Transverse colon (tissue), 4 donors: ENCODE measurements around the gene OXLD1. TPM values are rescaled to one million over a fixed set of nuclear protein-coding genes. Genes with fewer than 3 reads are reported as not detected.

Source experiments
- DNase-seq: peaks from one replicate; pipeline ENCODE4 v3.0.0-alpha.2; 2019
- H3K27ac ChIP-seq, 4 donors: fragments of 200-600 bp; sonication (generic); 2 replicates each; pipeline ENCODE4 v1.5.1; 2016 to 2018; ENCODE audit warnings: inconsistent platforms in 4 of 4
- H3K27me3 ChIP-seq: fragments of 200-600 bp; sonication (generic); 2 replicates; pipeline ENCODE4 v1.5.1; 2017; ENCODE audit warnings: inconsistent platforms
- H3K36me3 ChIP-seq, 4 donors: fragments of 200-600 bp; sonication (generic); 2 replicates each; pipeline ENCODE4 v1.5.1; 2017 to 2019; ENCODE audit warnings: inconsistent platforms in 4 of 4
- H3K4me1 ChIP-seq, 4 donors: fragments of 200-600 bp; sonication (generic); 2 replicates each; pipeline ENCODE4 v1.5.1; 2017 to 2020; ENCODE audit warnings: inconsistent platforms in 4 of 4
- H3K4me3 ChIP-seq, 4 donors: fragments of 200-600 bp; sonication (generic); 1 replicate in 1 of 4; 2 replicates in 3 of 4; pipeline versions ENCODE4 v1.5.1 to v1.6.1; 2017 to 2019; ENCODE audit warnings: inconsistent platforms in 4 of 4
- H3K9me3 ChIP-seq, 2 donors: fragments of 200-600 bp; sonication (generic); 2 replicates each; pipeline ENCODE4 v1.5.1; 2017 to 2019; ENCODE audit warnings: inconsistent platforms in 2 of 2
- EP300 ChIP-seq: sonication (generic); formaldehyde crosslinking; IDR thresholded peaks from one replicate; pipeline ENCODE4 v1.6.1; 2017; ENCODE audit warnings: antibody characterized with exemption, low read depth
- POLR2A ChIP-seq: fragments of 450-650 bp; IDR thresholded peaks from one replicate; pipeline ENCODE4 v1.6.1; 2016; ENCODE audit warnings: antibody characterized with exemption, mild to moderate bottlenecking, moderate library complexity
- POLR2AphosphoS5 ChIP-seq, 3 donors: sonication (generic); formaldehyde crosslinking; IDR thresholded peaks; one replicate each; pipeline ENCODE4 v1.6.1; 2016; ENCODE audit warnings: antibody characterized with exemption in 3 of 3
- WGBS, 2 donors: methylation state at CpG; one replicate each; pipeline ENCODE4 v1.1.5; 2018; ENCODE audit warnings: low coverage in 1 of 2; 5-methylcytosine and 5-hydroxymethylcytosine counted together
- in situ Hi-C, 4 donors: fragments of 200-750 bp; cut with MboI; loops; one replicate each; pipeline versions ENCODE4 v1.15.0 to v1.15.1; 2017; ENCODE audit warnings: low sequenced_read_pairs in 3 of 4, low pct_ligation_motif_present in 1 of 4, low pct_unique_long_range_greater_than_20kb in 1 of 4
- intact Hi-C: fragments of 100-400 bp; cut with DNase I; formaldehyde crosslinking; loops from one replicate; pipeline ENCODE4 v1.15.1; 2023; ENCODE audit warnings: low total_unique reads
- total RNA-seq, 4 donors: library from RNA; depleted of rRNA; stranded (reverse); fragments of >200 nt; gene quantifications; one replicate each; pipeline ENCODE4 v1.1.0, GENCODE V29; 2016
- TF ChIP-seq, protein P1 (sequence below), 5 experiments: fragments of 200-600 bp in 3 of 5; fragments of 450-650 bp in 2 of 5; sonication (generic) in 3 of 5; IDR thresholded peaks; 1 replicate in 2 of 5; 2 replicates in 3 of 5; pipeline ENCODE4 v1.5.1; 2016 to 2017; ENCODE audit warnings: antibody characterized with exemption in 5 of 5, inconsistent platforms in 3 of 5, mild to moderate bottlenecking in 2 of 5, moderate library complexity in 1 of 5

Gene OXLD1
- total RNA-seq, 4 donors from 2014 or later = 21.4 to 63.6 (median 41.2) TPM

DNA sequence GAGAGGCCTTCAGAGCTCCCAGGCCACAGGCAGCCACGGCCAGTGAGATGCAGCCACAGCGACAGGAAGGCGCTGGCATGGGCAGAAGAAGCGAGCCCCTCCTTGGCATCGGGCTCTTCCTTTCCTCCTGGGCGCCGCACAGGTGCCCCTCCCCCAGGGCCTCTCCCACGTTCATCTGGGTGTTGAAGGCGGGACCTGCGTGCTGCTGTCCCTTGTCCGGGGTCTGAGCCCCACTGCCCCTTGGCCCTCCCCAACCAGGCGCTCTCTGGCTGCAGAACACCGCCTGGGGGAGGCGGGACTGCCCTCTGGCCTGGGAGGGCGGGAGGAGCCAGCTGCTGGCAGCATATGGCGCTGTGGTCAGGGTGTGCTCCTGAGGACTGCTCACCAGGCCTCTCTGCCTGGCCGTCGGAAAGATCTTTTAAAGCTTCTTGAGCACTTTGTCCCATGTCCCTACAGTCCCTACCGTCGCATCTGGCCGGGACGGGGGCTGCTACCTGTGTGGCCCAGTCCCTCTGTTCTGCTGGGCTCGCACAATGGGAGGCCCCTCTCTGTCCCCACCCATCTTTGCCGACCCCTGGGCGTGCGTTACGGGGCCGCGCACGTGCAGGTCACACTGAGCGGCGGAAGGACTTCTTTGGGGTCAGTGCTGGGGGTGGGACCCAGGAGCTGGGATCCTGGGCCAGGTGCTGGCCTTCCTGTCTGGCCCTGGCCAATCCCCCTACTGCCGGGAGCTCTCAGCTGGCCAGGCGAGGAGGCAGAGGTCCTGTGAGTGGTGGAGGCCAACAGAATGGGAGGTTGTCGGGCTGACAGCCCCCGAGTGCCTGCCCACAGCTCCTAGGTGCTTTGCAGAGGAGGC is 47.4 kb upstream of the OXLD1 start:
- peak overlapping the region; percentile 80 to 90 (median 86) for H3K27ac ChIP-seq
- TF ChIP-seq EP300 = no peak
- peak in 1 of 3 donors; percentile 66 for TF ChIP-seq POLR2AphosphoS5 (IDR thresholded peaks at IDR 0.05)
- peak; percentile 48 for TF ChIP-seq POLR2A
- TF ChIP-seq, protein P1, sequence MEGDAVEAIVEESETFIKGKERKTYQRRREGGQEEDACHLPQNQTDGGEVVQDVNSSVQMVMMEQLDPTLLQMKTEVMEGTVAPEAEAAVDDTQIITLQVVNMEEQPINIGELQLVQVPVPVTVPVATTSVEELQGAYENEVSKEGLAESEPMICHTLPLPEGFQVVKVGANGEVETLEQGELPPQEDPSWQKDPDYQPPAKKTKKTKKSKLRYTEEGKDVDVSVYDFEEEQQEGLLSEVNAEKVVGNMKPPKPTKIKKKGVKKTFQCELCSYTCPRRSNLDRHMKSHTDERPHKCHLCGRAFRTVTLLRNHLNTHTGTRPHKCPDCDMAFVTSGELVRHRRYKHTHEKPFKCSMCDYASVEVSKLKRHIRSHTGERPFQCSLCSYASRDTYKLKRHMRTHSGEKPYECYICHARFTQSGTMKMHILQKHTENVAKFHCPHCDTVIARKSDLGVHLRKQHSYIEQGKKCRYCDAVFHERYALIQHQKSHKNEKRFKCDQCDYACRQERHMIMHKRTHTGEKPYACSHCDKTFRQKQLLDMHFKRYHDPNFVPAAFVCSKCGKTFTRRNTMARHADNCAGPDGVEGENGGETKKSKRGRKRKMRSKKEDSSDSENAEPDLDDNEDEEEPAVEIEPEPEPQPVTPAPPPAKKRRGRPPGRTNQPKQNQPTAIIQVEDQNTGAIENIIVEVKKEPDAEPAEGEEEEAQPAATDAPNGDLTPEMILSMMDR (IDR thresholded peaks at IDR 0.05) = no peak
- intact Hi-C loops = no loop called here
- 47 to 48% methylated on average over 3 to 34 of the region's 36 CpGs for WGBS, 2 donors
- in situ Hi-C loops = no loop called here
- H3K27me3 ChIP-seq = no peaks in the 10 kb centered on the region
- H3K4me1 ChIP-seq = peaks cover 27 to 45% (median 43%) of the 10 kb centered on the region in 4 donors
- H3K9me3 ChIP-seq = no peaks in the 10 kb centered on the region
- peaks cover 0 to 4% (median 0%) of the 10 kb centered on the region in 4 donors for H3K36me3 ChIP-seq
- H3K4me3 ChIP-seq = peak overlapping the region in 3 of 4 donors; percentile 75 to 94 (median 79)
- DNase-seq = peak; percentile 69

GRCh38 chr17:81713004-81713555 is 46.7 kb upstream of the OXLD1 start:
- no peak for DNase-seq
- 31% methylated on average over 18 of the region's 18 CpGs; no CpG with 5 or more reads in 1 of the 2 donors for WGBS, 2 donors
- peak overlapping the region; percentile 53 to 94 (median 77) for H3K4me3 ChIP-seq
- TF ChIP-seq EP300 = no peak
- no peak for TF ChIP-seq POLR2AphosphoS5 (IDR thresholded peaks at IDR 0.05)
- TF ChIP-seq, protein P1 (IDR thresholded peaks at IDR 0.05) = no peak
- no peak for TF ChIP-seq POLR2A
- H3K9me3 ChIP-seq = no peaks in the 10 kb centered on the region
- intact Hi-C loops = no loop called here
- peak overlapping the region; percentile 80 to 90 (median 86) for H3K27ac ChIP-seq
- peaks cover 0 to 3% (median 0%) of the 10 kb centered on the region in 4 donors for H3K36me3 ChIP-seq
- H3K4me1 ChIP-seq = peaks cover 27 to 45% (median 43%) of the 10 kb centered on the region in 4 donors
- H3K27me3 ChIP-seq = no peaks in the 10 kb centered on the region
- in situ Hi-C loops = no loop called here

GRCh38 chr17:81712468-81713003 is 46.1 kb upstream of the OXLD1 start:
- no peak for TF ChIP-seq POLR2A
- TF ChIP-seq, protein P1 (IDR thresholded peaks at IDR 0.05) = peak in 2 of 5 experiments; percentile 8 to 42
- Histone ChIP-seq H3K27me3 (no peaks in the 10 kb centered on the region), H3K4me3 (peak overlapping the region; percentile 53 to 94 (median 77)), H3K4me1 (peaks cover 27 to 45% (median 43%) of the 10 kb centered on the region in 4 donors), H3K36me3 (peaks cover 0 to 2% (median 0%) of the 10 kb centered on the region in 4 donors), H3K9me3 (no peaks in the 10 kb centered on the region), H3K27ac (peak overlapping the region; percentile 80 to 90 (median 86))
- WGBS, 2 donors = 5% methylated on average over 25 of the region's 41 CpGs; no CpG with 5 or more reads in 1 of the 2 donors
- in situ Hi-C loops (no loop called here), intact Hi-C loops (no loop called here)
- peak; percentile 46 for DNase-seq
